ENCODE results near the gene MORC2.
A peak's percentile ranks its signal among the peaks of the same experiment; 100 is the strongest.

Gene MORC2

GRCh38 chr22:30921108-30921507, 47.5 kb downstream of the MORC2 start:
- no peak for TF ChIP-seq CTCF (IDR thresholded peaks at IDR 0.05; ENCODE audit: low read depth, low read length)
- no peak overlapping the region for H3K4me3 ChIP-seq (ENCODE audit: low read depth, low read length)

- no peak overlapping the region for H3K4me3 ChIP-seq (ENCODE audit: low read depth, low read length)
- peak; percentile 89 for TF ChIP-seq CTCF (IDR thresholded peaks at IDR 0.05; ENCODE audit: low read depth, low read length)
Observed at GRCh38 chr22:30920407-30920806, 48.2 kb downstream of the MORC2 start.

- no peak overlapping the region for H3K4me3 ChIP-seq (ENCODE audit: low read depth, low read length)
- no peak for TF ChIP-seq CTCF (IDR thresholded peaks at IDR 0.05; ENCODE audit: low read depth, low read length)
Observed at GRCh38 chr22:30919973-30920372, 48.6 kb downstream of the MORC2 start.

- TF ChIP-seq CTCF (IDR thresholded peaks at IDR 0.05; ENCODE audit: low read depth, low read length): no peak
- H3K4me3 ChIP-seq (ENCODE audit: low read depth, low read length): no peak overlapping the region
Observed at GRCh38 chr22:30918761-30919160, 49.8 kb downstream of the MORC2 start.

- TF ChIP-seq CTCF (IDR thresholded peaks at IDR 0.05; ENCODE audit: low read depth, low read length): no peak
- H3K4me3 ChIP-seq (ENCODE audit: low read depth, low read length): no peak overlapping the region
Observed at GRCh38 chr22:30910358-30910757, 58.2 kb downstream of the MORC2 start.

GRCh38 chr22:30909306-30909705, 59.3 kb downstream of the MORC2 start:
- TF ChIP-seq CTCF (IDR thresholded peaks at IDR 0.05; ENCODE audit: low read depth, low read length): no peak
- H3K4me3 ChIP-seq (ENCODE audit: low read depth, low read length): no peak overlapping the region

GRCh38 chr22:30908051-30908461, 60.5 kb downstream of the MORC2 start:
- no peak overlapping the region for H3K4me3 ChIP-seq (ENCODE audit: low read depth, low read length)
- no peak for TF ChIP-seq CTCF (IDR thresholded peaks at IDR 0.05; ENCODE audit: low read depth, low read length)

Measured in WI38 (cell line).